Gastroesophageal sphincter (tissue), 3 donors: ENCODE results near the gene CES3.

Experiments
- CTCF ChIP-seq, 4 experiments: fragments of 200-600 bp in 2 of 4; fragments of 450-650 bp in 2 of 4; sonication (generic) in 1 of 4; IDR thresholded peaks; one replicate each; pipeline ENCODE4 v1.5.1; 2017 to 2019; ENCODE audit warnings: antibody characterized with exemption in 4 of 4, mild to moderate bottlenecking in 2 of 4, moderate library complexity in 2 of 4
- EP300 ChIP-seq: sonication (generic); formaldehyde crosslinking; IDR thresholded peaks from one replicate; pipeline ENCODE4 v1.6.1; 2017; ENCODE audit warnings: antibody characterized with exemption, mild to moderate bottlenecking
- POLR2A ChIP-seq, 2 donors: fragments of 450-650 bp; IDR thresholded peaks; one replicate each; pipeline ENCODE4 v1.6.1; 2017; ENCODE audit warnings: antibody characterized with exemption in 2 of 2, mild to moderate bottlenecking in 2 of 2, moderate library complexity in 1 of 2

GRCh38 chr16:66916518-66916917 lies 44.5 kb upstream of the CES3 start:
- TF ChIP-seq CTCF (IDR thresholded peaks at IDR 0.05), result no peak
- TF ChIP-seq POLR2A (IDR thresholded peaks at IDR 0.05), result no peak
- no peak for TF ChIP-seq EP300
